ENCODE measurements around the gene BEND7.

BEND7 gene

DNA sequence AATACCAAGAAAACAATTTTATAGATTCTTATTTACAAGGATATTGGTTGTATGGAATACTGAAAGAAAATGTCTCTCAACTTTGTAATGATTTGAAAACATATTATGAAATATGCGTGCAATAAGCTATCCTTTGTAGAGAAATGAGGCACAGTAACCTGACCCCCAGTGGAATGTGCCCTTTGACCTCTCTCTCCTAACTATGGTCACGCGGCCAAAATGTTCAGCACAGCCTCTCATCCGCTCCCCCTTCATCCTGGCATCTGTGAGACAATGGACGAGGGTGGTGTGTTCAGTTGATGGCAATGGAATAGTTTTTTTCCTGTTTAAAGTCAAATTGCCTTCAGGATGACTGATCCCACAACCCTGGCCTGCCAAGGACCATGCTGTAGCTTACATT lies 13.3 kb downstream of the BEND7 start:
- in situ Hi-C loops (cut with MboI; ENCODE audit: low sequenced_read_pairs, unreplicated experiment) = no loop called here
- no peak for DNase-seq (ENCODE audit: low spot score)
- TF ChIP-seq, protein P1, sequence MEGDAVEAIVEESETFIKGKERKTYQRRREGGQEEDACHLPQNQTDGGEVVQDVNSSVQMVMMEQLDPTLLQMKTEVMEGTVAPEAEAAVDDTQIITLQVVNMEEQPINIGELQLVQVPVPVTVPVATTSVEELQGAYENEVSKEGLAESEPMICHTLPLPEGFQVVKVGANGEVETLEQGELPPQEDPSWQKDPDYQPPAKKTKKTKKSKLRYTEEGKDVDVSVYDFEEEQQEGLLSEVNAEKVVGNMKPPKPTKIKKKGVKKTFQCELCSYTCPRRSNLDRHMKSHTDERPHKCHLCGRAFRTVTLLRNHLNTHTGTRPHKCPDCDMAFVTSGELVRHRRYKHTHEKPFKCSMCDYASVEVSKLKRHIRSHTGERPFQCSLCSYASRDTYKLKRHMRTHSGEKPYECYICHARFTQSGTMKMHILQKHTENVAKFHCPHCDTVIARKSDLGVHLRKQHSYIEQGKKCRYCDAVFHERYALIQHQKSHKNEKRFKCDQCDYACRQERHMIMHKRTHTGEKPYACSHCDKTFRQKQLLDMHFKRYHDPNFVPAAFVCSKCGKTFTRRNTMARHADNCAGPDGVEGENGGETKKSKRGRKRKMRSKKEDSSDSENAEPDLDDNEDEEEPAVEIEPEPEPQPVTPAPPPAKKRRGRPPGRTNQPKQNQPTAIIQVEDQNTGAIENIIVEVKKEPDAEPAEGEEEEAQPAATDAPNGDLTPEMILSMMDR (IDR thresholded peaks at IDR 0.05; ENCODE audit: borderline replicate concordance, control extremely low read depth, extremely low read depth, insufficient read depth, missing control alignments) = no peak

DNA sequence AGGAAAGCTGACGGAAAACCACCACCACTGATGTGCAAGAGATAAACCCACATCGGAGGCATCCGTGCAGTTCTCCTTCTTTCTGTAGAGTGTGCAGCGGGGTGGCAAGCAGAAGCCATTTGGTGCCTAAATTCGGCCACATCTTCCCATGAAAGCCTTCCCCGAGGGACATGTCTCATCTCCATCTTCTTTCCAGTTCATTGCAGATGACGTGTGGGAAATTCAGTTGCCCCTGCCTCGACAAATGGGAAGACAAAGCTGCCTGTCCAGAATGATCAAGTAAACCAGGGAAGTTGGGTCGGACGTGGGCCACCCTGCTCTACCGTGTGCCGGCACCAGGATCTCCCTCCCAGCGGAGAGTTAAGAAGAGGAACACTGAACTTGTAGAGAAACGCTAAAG lies 14.5 kb downstream of the BEND7 start:
- TF ChIP-seq, protein P1 (IDR thresholded peaks at IDR 0.05; ENCODE audit: borderline replicate concordance, control extremely low read depth, extremely low read depth, insufficient read depth, missing control alignments) = no peak
- no peak for DNase-seq (ENCODE audit: low spot score)
- in situ Hi-C loops (cut with MboI; ENCODE audit: low sequenced_read_pairs, unreplicated experiment) = no loop called here

DNA sequence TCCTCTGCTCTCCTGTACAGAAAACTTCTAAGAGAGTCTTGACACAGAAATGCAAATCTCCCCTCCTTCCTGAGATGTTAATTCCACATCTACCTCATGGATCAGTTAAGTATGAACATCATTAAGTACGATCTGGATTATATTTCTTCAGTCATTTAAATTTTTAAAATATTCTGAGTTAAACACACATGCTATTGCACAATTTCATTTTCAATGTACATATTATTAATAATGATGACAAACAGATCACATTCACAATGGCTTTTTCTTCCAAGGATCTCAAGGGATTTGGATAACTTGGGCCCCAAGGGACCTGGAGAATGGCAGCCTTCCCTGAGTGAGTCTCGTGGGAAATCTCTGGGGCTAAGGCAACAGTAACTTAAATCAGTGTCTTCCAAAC lies 16.2 kb downstream of the BEND7 start:
- DNase-seq (ENCODE audit: low spot score) = no peak
- TF ChIP-seq, protein P1 (IDR thresholded peaks at IDR 0.05; ENCODE audit: borderline replicate concordance, control extremely low read depth, extremely low read depth, insufficient read depth, missing control alignments) = no peak
- in situ Hi-C loops (cut with MboI; ENCODE audit: low sequenced_read_pairs, unreplicated experiment) = no loop called here

DNA sequence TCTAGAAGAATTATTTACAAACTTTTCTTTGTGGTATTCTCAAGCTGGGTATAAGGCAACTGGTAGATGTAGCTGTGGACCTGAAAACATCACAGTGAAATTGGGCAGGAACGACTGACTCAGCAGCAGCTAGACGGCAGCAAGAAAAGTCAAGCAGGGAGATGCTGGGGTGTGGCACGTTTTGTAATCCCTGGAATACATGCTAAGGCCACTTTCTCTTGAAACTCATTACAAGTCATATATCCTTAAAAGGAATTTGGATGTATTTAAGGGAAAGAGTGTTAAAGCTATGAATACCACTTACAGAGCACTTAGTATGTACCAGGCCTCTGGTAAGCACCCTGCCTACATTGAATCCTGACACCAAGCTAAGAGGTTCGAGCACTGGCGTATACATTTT lies 17.4 kb downstream of the BEND7 start:
- no peak for DNase-seq (ENCODE audit: low spot score)
- in situ Hi-C loops (cut with MboI; ENCODE audit: low sequenced_read_pairs, unreplicated experiment) = no loop called here
- TF ChIP-seq, protein P1 (IDR thresholded peaks at IDR 0.05; ENCODE audit: borderline replicate concordance, control extremely low read depth, extremely low read depth, insufficient read depth, missing control alignments) = no peak

DNA sequence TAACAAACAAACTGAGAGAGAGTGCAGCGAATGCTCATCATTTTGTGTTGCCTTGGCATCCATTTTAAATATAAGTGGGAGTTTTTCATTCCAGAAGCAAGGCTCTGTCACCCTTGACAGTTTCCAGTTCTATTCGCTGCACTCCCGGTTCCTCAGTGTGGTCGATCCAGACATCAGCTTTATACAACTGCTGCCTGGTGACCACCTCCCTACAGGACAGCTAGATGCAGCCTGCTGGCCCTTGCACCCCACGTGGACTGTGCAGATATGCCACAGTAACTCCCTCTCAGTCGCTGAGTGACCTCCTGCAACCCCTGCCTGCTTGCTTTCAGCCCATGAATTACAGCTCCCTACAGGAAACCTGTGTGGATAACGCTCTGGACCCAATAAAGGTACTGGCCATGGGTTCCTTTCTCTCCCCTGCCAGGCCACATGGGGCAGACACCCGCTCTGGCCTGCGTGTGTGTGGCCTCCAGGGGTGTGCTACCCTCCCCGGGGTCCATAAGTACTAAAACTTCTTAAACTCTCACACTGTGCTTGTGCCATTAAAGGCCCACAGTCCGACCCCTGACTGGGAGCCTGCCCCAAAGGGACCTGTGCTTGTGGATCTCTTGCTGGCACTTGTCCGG lies 23.6 kb downstream of the BEND7 start:
- in situ Hi-C loops (cut with MboI; ENCODE audit: low sequenced_read_pairs, unreplicated experiment) = no loop called here
- no peak for DNase-seq (ENCODE audit: low spot score)
- TF ChIP-seq, protein P1 (IDR thresholded peaks at IDR 0.05; ENCODE audit: borderline replicate concordance, control extremely low read depth, extremely low read depth, insufficient read depth, missing control alignments) = no peak

DNA sequence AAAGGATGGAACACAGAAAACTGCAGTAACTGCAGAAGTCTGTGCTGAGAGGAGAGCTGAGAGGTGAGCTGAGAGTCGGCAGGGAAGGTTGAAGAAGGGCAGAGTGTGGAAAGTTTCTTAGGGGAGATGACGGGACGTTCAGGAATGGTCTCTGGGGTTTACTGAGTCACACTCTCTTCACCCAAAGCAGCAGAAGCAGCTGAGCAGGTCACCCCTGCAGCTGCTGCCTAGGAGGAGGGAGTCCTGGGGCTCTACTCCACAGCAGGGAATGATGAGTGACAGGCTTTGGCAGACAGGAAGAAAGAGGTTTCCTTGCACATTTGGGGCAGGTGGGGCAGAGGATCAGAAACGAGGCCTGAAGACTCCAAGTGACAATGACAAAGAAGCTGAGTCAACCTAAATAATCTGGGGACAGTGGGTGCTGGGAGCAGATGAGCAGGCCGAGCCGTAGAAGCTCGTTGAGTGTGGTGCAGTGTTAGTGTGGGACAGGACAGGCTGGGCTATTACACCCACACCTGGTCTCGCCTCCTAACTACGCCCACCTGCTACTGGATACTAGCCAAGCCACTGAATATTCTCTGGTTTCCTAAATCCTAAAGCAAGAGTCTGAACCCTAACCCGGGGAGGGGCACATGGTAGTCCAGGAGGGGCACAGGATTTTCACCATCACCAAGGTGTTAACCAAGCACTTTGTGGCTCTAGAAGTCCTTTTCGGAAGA lies 24.9 kb downstream of the BEND7 start:
- in situ Hi-C loops (cut with MboI; ENCODE audit: low sequenced_read_pairs, unreplicated experiment) = no loop called here
- no peak for DNase-seq (ENCODE audit: low spot score)
- TF ChIP-seq, protein P1 (IDR thresholded peaks at IDR 0.05; ENCODE audit: borderline replicate concordance, control extremely low read depth, extremely low read depth, insufficient read depth, missing control alignments) = no peak

All from GM13976 (cell line).